Endothelial cell of umbilical vein (primary cell): ENCODE results near the gene LRIF1.

ENCODE experiments used
- EZH2 ChIP-seq: IDR thresholded peaks from 2 replicates; pipeline ENCODE4 v1.6.1; 2012; ENCODE audit warnings: borderline replicate concordance, low read depth, mild to moderate bottlenecking, moderate library complexity, low read length, inconsistent platforms; ENCODE audit not compliant: severe bottlenecking
- GATA2 ChIP-seq: IDR thresholded peaks from 2 replicates; pipeline ENCODE4 v1.7.0; 2011; ENCODE audit warnings: low read depth, mild to moderate bottlenecking, moderate library complexity, mixed read lengths, low read length; ENCODE audit not compliant: insufficient read length, insufficient read depth
- POLR2A ChIP-seq: IDR thresholded peaks from 2 replicates; pipeline ENCODE4 v1.6.1; 2012; ENCODE audit warnings: low read depth, mild to moderate bottlenecking, control low read depth, low read length
- POLR2AphosphoS5 ChIP-seq: IDR thresholded peaks from 2 replicates; pipeline ENCODE4 v1.6.1; 2012; ENCODE audit warnings: low read depth, mild to moderate bottlenecking, control low read depth, low read length, moderate library complexity; ENCODE audit not compliant: insufficient read depth
- TF ChIP-seq, protein P1 (sequence below), 2 donors: IDR thresholded peaks; 1 replicate in 1 of 2; 2 replicates in 1 of 2; pipeline ENCODE4 v1.5.1; 2011; ENCODE audit warnings: low read length in 2 of 2, mild to moderate bottlenecking in 2 of 2, moderate library complexity in 2 of 2, control low read depth in 1 of 2, inconsistent platforms in 1 of 2, low read depth in 1 of 2; ENCODE audit not compliant: insufficient read depth in 1 of 2; ENCODE audit errors: extremely low read depth in 1 of 2

- TF ChIP-seq POLR2A (no peak), EZH2 (no peak), POLR2AphosphoS5 (no peak), GATA2 (no peak)
- TF ChIP-seq, protein P1, sequence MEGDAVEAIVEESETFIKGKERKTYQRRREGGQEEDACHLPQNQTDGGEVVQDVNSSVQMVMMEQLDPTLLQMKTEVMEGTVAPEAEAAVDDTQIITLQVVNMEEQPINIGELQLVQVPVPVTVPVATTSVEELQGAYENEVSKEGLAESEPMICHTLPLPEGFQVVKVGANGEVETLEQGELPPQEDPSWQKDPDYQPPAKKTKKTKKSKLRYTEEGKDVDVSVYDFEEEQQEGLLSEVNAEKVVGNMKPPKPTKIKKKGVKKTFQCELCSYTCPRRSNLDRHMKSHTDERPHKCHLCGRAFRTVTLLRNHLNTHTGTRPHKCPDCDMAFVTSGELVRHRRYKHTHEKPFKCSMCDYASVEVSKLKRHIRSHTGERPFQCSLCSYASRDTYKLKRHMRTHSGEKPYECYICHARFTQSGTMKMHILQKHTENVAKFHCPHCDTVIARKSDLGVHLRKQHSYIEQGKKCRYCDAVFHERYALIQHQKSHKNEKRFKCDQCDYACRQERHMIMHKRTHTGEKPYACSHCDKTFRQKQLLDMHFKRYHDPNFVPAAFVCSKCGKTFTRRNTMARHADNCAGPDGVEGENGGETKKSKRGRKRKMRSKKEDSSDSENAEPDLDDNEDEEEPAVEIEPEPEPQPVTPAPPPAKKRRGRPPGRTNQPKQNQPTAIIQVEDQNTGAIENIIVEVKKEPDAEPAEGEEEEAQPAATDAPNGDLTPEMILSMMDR (IDR thresholded peaks at IDR 0.05; ENCODE audit: extremely low read depth in 1 of 2, insufficient read depth in 1 of 2, low read depth in 1 of 2, low read length in 2 of 2) = no peak
Observed at GRCh38 chr1:110902820-110903463, 60.8 kb downstream of the LRIF1 start.
